ENCODE data around the gene NAPG.

DNA sequence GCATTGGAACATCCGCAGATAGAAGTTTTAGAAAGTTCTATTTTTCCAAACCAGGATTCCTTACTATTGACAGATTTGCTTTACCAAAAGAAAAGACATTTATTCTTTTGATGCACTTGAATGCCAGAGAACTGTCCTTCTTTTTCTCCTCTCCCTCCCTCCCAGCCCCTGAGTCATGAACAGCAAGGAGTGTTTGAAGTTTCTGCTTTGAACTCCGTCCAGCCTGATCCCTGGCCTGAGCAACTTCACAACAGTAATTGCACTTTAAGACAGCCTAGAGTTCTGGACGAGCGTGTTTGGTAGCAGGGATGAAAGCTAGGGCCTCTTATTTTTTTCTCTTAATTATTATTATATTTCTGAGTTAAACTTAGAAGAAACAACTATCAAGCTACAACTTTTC is 37.8 kb upstream of the NAPG start:
- no peak for TF ChIP-seq POLR2A (IDR thresholded peaks at IDR 0.05; ENCODE audit: extremely low read depth, insufficient read length)
- TF ChIP-seq, protein P1, sequence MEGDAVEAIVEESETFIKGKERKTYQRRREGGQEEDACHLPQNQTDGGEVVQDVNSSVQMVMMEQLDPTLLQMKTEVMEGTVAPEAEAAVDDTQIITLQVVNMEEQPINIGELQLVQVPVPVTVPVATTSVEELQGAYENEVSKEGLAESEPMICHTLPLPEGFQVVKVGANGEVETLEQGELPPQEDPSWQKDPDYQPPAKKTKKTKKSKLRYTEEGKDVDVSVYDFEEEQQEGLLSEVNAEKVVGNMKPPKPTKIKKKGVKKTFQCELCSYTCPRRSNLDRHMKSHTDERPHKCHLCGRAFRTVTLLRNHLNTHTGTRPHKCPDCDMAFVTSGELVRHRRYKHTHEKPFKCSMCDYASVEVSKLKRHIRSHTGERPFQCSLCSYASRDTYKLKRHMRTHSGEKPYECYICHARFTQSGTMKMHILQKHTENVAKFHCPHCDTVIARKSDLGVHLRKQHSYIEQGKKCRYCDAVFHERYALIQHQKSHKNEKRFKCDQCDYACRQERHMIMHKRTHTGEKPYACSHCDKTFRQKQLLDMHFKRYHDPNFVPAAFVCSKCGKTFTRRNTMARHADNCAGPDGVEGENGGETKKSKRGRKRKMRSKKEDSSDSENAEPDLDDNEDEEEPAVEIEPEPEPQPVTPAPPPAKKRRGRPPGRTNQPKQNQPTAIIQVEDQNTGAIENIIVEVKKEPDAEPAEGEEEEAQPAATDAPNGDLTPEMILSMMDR (IDR thresholded peaks at IDR 0.05; ENCODE audit: low read depth, low read length): no peak
- TF ChIP-seq, protein P2, sequence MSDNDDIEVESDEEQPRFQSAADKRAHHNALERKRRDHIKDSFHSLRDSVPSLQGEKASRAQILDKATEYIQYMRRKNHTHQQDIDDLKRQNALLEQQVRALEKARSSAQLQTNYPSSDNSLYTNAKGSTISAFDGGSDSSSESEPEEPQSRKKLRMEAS (IDR thresholded peaks at IDR 0.05; ENCODE audit: low read depth, low read length): no peak
